Mammary epithelial cell (primary cell): Measurements from ENCODE around the gene ZNF484.

Experiments used
- CTCF ChIP-seq, 2 donors: IDR thresholded peaks in 1 of 2; conservative IDR thresholded peaks in 1 of 2; 2 replicates each; pipeline ENCODE4 v1.5.1; 2011 to 2012; ENCODE audit warnings: inconsistent platforms in 2 of 2, low read length in 2 of 2, mild to moderate bottlenecking in 2 of 2, control low read depth in 1 of 2, low read depth in 1 of 2; ENCODE audit not compliant: insufficient read depth in 1 of 2; ENCODE audit errors: extremely low read depth in 1 of 2
- EZH2 ChIP-seq: IDR thresholded peaks from 2 replicates; pipeline ENCODE4 v1.6.1; 2012; ENCODE audit warnings: low read length, inconsistent platforms, borderline replicate concordance

- TF ChIP-seq CTCF (conservative IDR thresholded peaks at IDR 0.05 in 1 of 2, IDR thresholded peaks at IDR 0.05 in 1 of 2; ENCODE audit: extremely low read depth in 1 of 2, insufficient read depth in 1 of 2, low read depth in 1 of 2, low read length in 2 of 2) (no peak), EZH2 (no peak)
These were observed 24.1 kb downstream of the ZNF484 start for GRCh38 chr9:92853716-92854115.
